Mucosa of descending colon (tissue), 3 donors: ENCODE measurements around the gene TMEM233. TPM values are rescaled to one million over a fixed set of nuclear protein-coding genes. Genes with fewer than 3 reads are reported as not detected.

Experiments used
- ATAC-seq: fragments of 200-7000 bp; cut with Tn5 transposase; one replicate; pipeline ENCODE4 v1.9.1; 2020; ENCODE audit warnings: mild to moderate bottlenecking, moderate library complexity
- DNase-seq, 3 donors: peaks; one replicate each; pipeline ENCODE4 v3.0.0-alpha.2; 2020
- H3K36me3 ChIP-seq: fragments of 200-600 bp; one replicate; pipeline ENCODE4 v1.8.0; 2021; ENCODE audit warnings: low read depth, mild to moderate bottlenecking
- H3K4me1 ChIP-seq: fragments of 200-600 bp; one replicate; pipeline ENCODE4 v1.8.0; 2021; ENCODE audit warnings: low read depth, mild to moderate bottlenecking
- H3K4me3 ChIP-seq: fragments of 200-600 bp; one replicate; pipeline ENCODE4 v1.8.0; 2021; ENCODE audit warnings: mild to moderate bottlenecking
- H3K9me3 ChIP-seq: fragments of 200-600 bp; one replicate; pipeline ENCODE4 v1.8.0; 2021; ENCODE audit warnings: mild to moderate bottlenecking
- intact Hi-C, 2 donors: fragments of 100-400 bp; cut with DNase I in 1 of 2; cut with micrococcal nuclease in 1 of 2; formaldehyde crosslinking; loops; one replicate each; pipeline versions ENCODE4 v1.11.0 to v1.11.1; 2022; cut with DNase I, micrococcal nuclease
- total RNA-seq, 3 donors: library from RNA; stranded (reverse); fragmentation: NEBNext Ultra II Directional in 2 of 3; extraction: Animal tissue kit (Norgen Biotek cat#: 25700) in 2 of 3; gene quantifications; one replicate each; pipeline versions ENCODE4 v1.2.1 to v1.2.4, GENCODE V29; 2021 to 2023
- TF ChIP-seq, protein P1 (sequence below): fragments of 200-600 bp; IDR thresholded peaks from one replicate; pipeline ENCODE4 v1.8.0; 2022; ENCODE audit warnings: antibody characterized with exemption, mild to moderate bottlenecking
- donor health status: DM: no; HTN: no; CAD: no; lungs with moderate emphysema.
- donor health status: DM: no; HTN: no; CAD: no.
- donor health status: DM: no; HTN: yes; CAD: no.

Gene TMEM233
- total RNA-seq, 3 donors from 2014 or later: 0.27 to 0.63 TPM; not detected in 1

- H3K36me3 ChIP-seq: no peaks in the 10 kb centered on the region
These were observed 80.1 kb downstream of the TMEM233 start for GRCh38 chr12:119673634-119674033.

GRCh38 chr12:119674560-119674959, 81.0 kb downstream of the TMEM233 start:
- Histone ChIP-seq H3K9me3 (no peaks in the 10 kb centered on the region), H3K36me3 (no peaks in the 10 kb centered on the region), H3K4me1 (peaks cover 47% of the 10 kb centered on the region), H3K4me3 (no peak overlapping the region)
- TF ChIP-seq, protein P1, sequence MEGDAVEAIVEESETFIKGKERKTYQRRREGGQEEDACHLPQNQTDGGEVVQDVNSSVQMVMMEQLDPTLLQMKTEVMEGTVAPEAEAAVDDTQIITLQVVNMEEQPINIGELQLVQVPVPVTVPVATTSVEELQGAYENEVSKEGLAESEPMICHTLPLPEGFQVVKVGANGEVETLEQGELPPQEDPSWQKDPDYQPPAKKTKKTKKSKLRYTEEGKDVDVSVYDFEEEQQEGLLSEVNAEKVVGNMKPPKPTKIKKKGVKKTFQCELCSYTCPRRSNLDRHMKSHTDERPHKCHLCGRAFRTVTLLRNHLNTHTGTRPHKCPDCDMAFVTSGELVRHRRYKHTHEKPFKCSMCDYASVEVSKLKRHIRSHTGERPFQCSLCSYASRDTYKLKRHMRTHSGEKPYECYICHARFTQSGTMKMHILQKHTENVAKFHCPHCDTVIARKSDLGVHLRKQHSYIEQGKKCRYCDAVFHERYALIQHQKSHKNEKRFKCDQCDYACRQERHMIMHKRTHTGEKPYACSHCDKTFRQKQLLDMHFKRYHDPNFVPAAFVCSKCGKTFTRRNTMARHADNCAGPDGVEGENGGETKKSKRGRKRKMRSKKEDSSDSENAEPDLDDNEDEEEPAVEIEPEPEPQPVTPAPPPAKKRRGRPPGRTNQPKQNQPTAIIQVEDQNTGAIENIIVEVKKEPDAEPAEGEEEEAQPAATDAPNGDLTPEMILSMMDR: no peak
- ATAC-seq (no peak), DNase-seq (no peak)
- intact Hi-C loops: no loop called here

More at GRCh38 chr12:119673634-119674033, 80.1 kb downstream of the TMEM233 start:
- TF ChIP-seq, protein P1: no peak
- Histone ChIP-seq H3K4me1 (peaks cover 40% of the 10 kb centered on the region), H3K9me3 (no peaks in the 10 kb centered on the region), H3K4me3 (no peak overlapping the region)
- DNase-seq: peak in 2 of 3 donors; percentile 42 to 69
- intact Hi-C loops: no loop called here
- peak; percentile 69 for ATAC-seq

DNA sequence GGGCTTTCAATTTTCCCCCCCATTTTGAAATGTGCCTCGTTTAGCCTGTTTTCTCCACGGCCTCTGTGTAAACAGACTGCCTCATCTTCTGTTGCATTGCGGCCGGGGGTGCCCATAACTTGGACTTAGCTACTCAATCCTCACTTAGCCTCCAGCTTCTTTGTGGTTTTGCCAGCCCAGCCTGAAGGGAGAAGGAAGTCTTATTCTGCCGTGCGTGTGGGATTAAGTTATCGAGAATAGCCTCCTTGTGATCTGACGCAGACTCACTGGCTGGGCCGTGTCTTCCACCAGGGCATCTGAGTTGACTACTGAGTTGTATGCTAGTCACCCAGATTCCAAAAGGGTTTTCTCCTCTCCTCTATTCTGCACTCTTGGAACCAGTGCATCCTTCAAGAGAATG, 82.4 kb downstream of the TMEM233 start:
- no peak for DNase-seq
- no peak for ATAC-seq
- peaks cover 51% of the 10 kb centered on the region for H3K4me1 ChIP-seq
- TF ChIP-seq, protein P1: no peak
- no peaks in the 10 kb centered on the region for H3K9me3 ChIP-seq
- no peak overlapping the region for H3K4me3 ChIP-seq
- H3K36me3 ChIP-seq: no peaks in the 10 kb centered on the region
- intact Hi-C loops: no loop called here

- no peak overlapping the region for H3K4me3 ChIP-seq
- intact Hi-C loops: no loop called here
- H3K9me3 ChIP-seq: no peaks in the 10 kb centered on the region
- TF ChIP-seq, protein P1: no peak
- ATAC-seq (no peak), DNase-seq (no peak)
- H3K36me3 ChIP-seq: no peaks in the 10 kb centered on the region
- peaks cover 54% of the 10 kb centered on the region for H3K4me1 ChIP-seq
These were observed 83.0 kb downstream of the TMEM233 start for GRCh38 chr12:119676573-119676972.

GRCh38 chr12:119678459-119678858, 84.9 kb downstream of the TMEM233 start:
- Histone ChIP-seq H3K4me3 (no peak overlapping the region), H3K4me1 (peaks cover 58% of the 10 kb centered on the region), H3K36me3 (no peaks in the 10 kb centered on the region), H3K9me3 (no peaks in the 10 kb centered on the region)
- TF ChIP-seq, protein P1: no peak
- intact Hi-C loops: no loop called here
- ATAC-seq: no peak
- DNase-seq: no peak

- Histone ChIP-seq H3K4me1 (peaks cover 54% of the 10 kb centered on the region), H3K4me3 (no peak overlapping the region), H3K9me3 (no peaks in the 10 kb centered on the region), H3K36me3 (no peaks in the 10 kb centered on the region)
- TF ChIP-seq, protein P1: no peak
- DNase-seq: no peak
- intact Hi-C loops: no loop called here
- ATAC-seq: no peak
These were observed 85.5 kb downstream of the TMEM233 start for GRCh38 chr12:119679081-119679480.
